Adipocyte (in vitro differentiated cells): ENCODE measurements around the gene NCMAP.

Experiments
- DNase-seq: peaks from one replicate; pipeline ENCODE4 v3.0.0-alpha.2; 2015; ENCODE audit warnings: low read depth
- H3K27me3 ChIP-seq: replicated peaks from 2 replicates; pipeline ENCODE4 v1.7.0; 2013; ENCODE audit warnings: mild to moderate bottlenecking, low read length, moderate library complexity; ENCODE audit not compliant: control insufficient read depth, insufficient read depth
- H3K36me3 ChIP-seq: 2 replicates; pipeline ENCODE4 v1.7.0; 2013; ENCODE audit warnings: low read length, mild to moderate bottlenecking, moderate library complexity; ENCODE audit not compliant: control insufficient read depth, insufficient read depth, severe bottlenecking
- H3K4me1 ChIP-seq: 2 replicates; pipeline ENCODE4 v1.7.0; 2013; ENCODE audit warnings: mild to moderate bottlenecking, low read length, moderate library complexity; ENCODE audit not compliant: control insufficient read depth, insufficient read depth
- H3K4me3 ChIP-seq: 2 replicates; pipeline ENCODE4 v1.7.0; 2013; ENCODE audit warnings: mild to moderate bottlenecking, low read length, moderate library complexity
- H3K9ac ChIP-seq: 2 replicates; pipeline ENCODE4 v1.7.0; 2013; ENCODE audit warnings: mild to moderate bottlenecking, low read length, moderate library complexity
- H3K9me3 ChIP-seq: 2 replicates; pipeline ENCODE4 v1.7.0; 2013; ENCODE audit warnings: mild to moderate bottlenecking, low read length, moderate library complexity; ENCODE audit not compliant: control insufficient read depth

Gene NCMAP

DNA sequence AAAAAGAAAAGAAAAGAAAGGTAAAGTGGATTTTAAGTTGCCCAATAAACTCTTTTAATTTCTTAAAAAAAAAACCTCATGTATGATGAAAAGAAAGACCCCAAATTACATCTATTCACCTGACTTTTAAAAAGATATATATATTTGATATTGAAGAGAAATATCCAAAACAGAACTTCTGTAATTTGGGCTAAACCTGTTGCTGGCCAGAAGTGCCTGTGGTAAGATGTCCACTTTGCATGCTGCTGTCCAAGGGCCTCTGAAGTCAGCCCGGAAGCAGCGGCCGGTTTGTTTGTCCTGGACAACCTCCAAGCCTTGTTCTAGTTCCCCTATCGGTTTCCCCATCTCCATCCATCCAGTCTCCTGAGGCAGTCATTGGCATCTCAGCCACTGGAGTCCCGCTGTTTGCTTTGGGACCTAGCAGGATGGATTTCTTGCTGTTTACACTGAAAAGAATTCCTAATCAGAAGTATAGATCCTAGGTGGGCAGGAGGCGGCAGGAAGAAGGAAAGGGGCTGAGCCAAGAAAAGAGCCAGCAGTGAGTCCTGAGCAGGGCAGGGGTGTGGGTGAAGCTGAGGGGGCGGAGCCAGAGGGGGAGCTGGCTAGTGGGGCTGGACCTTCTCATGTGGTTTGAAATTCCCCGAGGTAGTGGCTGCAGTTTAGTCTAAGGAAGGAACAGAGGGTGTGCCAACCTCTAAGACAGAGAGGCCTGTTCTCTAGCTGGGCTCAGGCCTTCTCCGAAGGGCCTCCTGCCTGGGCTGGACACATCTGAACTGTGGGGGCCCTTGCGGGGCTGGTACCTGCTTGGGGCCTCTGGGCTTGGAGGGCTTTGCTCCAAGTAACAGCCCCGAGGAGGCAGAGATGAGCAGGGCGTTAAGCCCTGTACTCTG is 3.3 kb downstream of the NCMAP start:
- H3K4me1 ChIP-seq = no peaks in the 10 kb centered on the region
- DNase-seq = peak; percentile 81
- H3K4me3 ChIP-seq = no peak overlapping the region

DNA sequence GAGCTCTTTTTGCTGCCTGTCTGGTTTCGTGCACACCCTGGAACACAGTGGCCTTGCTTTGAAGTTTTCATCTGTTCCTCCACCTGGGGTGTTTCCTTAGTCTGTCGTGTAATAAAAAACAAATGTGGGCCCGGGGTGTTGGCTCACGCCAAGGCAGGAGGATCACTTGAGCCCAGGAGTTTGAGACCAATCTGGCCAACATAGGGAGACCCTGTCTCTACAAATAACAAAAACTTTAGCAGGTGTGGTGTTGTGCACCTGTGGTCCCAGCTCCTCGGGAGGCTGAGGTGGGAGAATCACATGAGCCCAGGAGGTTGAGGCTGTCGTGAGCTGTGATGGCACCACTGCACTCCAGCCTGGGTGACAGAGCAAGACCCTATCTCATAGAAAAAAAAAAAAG is 4.5 kb downstream of the NCMAP start:
- H3K4me1 ChIP-seq = no peaks in the 10 kb centered on the region
- H3K4me3 ChIP-seq = no peak overlapping the region
- H3K9me3 ChIP-seq = no peaks in the 10 kb centered on the region
- no peak for DNase-seq
- peaks cover 56% of the 10 kb centered on the region for H3K27me3 ChIP-seq
- H3K9ac ChIP-seq = no peak overlapping the region
- no peaks in the 10 kb centered on the region for H3K36me3 ChIP-seq

More for the DNA sequence above, 3.3 kb downstream of the NCMAP start:
- no peaks in the 10 kb centered on the region for H3K9me3 ChIP-seq
- H3K36me3 ChIP-seq = no peaks in the 10 kb centered on the region
- peaks cover 62% of the 10 kb centered on the region for H3K27me3 ChIP-seq
- H3K9ac ChIP-seq = no peak overlapping the region

DNA sequence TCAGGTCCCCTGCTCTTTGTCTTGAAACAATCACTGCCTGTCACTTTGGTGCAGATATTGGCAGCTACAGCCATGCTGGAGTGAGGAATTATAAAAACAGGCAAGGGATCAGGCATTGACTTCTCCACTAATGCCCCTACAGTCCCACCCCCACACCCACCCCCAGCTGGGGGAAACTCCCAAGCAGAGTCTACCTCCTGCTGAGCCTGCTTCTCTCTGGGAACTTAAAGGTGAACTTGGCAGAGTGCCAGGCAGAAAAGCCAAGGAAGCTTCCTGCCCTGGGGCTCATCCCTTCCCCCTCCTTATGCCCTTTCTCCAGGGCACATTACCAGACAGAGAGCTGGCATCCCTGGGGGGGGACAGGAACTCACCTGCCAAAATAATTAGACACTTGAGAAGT is 6.7 kb downstream of the NCMAP start:
- Histone ChIP-seq H3K9ac (no peak overlapping the region), H3K4me1 (no peaks in the 10 kb centered on the region), H3K4me3 (no peak overlapping the region), H3K9me3 (no peaks in the 10 kb centered on the region), H3K36me3 (no peaks in the 10 kb centered on the region), H3K27me3 (peaks cover 43% of the 10 kb centered on the region)
- no peak for DNase-seq

DNA sequence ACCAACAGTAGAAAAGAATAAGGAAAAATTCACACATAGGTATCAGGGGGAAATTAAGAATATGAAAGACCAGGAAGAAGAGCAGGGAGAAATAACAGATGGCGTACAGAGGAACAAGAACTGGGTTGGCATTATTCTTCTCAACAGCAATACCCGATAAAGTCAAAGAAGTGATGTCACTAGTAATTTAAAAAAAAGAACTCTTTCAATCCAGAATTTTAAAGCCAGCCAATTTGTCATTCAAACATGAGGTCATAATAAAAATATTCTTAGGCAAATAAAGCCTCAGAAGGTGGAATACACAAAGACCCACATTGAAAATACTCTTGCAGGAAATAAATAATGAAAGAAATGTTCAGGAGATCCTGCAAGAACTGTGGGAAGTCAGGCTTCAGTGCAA is 8.8 kb downstream of the NCMAP start:
- H3K9ac ChIP-seq = no peak overlapping the region
- no peaks in the 10 kb centered on the region for H3K4me1 ChIP-seq
- no peak overlapping the region for H3K4me3 ChIP-seq
- peaks cover 43% of the 10 kb centered on the region for H3K27me3 ChIP-seq
- DNase-seq = no peak
- H3K36me3 ChIP-seq = no peaks in the 10 kb centered on the region
- no peaks in the 10 kb centered on the region for H3K9me3 ChIP-seq

DNA sequence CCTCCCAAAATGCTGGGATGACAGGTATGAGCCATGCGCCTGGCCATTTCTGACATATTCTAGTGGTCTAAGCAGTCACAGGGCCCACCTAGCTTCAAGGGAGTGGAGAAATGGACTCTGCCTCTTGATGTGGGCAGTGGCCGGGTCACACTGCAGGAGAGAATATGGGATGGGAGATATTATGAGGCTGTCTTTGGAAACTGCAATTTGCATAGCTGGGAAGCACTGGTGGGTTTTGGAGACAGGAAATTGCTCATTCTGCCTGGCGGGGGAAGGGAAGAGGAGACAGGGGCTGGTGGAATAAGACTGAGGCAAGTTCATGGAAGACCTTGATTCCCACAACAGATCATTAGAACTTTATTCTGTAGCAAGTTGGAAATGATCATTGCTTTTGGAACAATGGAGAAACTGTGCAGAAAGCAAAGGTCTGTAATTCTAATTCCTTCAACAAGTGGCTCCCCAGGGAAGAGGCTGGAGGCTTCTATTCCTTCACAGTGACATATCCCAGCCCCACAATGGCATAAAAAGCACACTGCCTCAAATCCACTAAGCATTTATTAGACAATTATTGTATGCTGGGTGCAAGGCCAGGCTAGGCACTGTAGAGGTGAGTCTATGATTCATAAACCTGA is 10.5 kb downstream of the NCMAP start:
- no peak overlapping the region for H3K4me3 ChIP-seq
- no peaks in the 10 kb centered on the region for H3K9me3 ChIP-seq
- H3K4me1 ChIP-seq = no peaks in the 10 kb centered on the region
- no peaks in the 10 kb centered on the region for H3K36me3 ChIP-seq
- no peak overlapping the region for H3K9ac ChIP-seq
- no peak for DNase-seq
- H3K27me3 ChIP-seq = peaks cover 32% of the 10 kb centered on the region

DNA sequence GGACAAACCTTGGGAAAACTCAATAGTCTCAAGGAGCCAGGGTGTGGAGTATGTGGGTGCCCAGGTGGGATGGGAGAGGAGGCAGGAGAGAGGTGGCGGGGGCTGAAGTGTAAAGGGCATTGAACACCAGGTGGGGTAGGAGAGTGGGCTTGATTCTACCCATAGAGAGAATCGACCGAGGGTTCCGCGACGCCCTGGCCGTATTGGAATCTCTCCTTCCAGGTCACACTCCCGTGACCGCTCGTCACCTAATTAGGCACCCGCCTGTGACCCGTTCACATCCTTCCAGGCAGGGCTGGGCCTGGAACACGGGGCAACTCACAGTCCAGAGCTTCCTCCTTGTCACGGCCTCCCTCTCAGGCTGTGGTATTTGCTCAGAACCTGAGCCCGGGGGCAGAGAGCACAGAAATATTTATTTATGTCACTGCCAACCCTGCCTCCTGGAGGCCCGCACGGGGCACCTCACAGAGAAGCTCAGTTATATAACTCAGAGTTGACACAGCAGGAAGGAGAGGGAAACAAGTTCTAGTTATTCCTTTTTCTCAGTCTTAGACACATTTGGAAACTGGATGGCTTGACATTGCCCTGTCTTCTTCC is 12.0 kb downstream of the NCMAP start:
- Histone ChIP-seq H3K9ac (no peak overlapping the region), H3K9me3 (no peaks in the 10 kb centered on the region), H3K4me3 (no peak overlapping the region), H3K27me3 (peaks cover 21% of the 10 kb centered on the region), H3K4me1 (no peaks in the 10 kb centered on the region), H3K36me3 (no peaks in the 10 kb centered on the region)
- DNase-seq = peak; percentile 49

DNA sequence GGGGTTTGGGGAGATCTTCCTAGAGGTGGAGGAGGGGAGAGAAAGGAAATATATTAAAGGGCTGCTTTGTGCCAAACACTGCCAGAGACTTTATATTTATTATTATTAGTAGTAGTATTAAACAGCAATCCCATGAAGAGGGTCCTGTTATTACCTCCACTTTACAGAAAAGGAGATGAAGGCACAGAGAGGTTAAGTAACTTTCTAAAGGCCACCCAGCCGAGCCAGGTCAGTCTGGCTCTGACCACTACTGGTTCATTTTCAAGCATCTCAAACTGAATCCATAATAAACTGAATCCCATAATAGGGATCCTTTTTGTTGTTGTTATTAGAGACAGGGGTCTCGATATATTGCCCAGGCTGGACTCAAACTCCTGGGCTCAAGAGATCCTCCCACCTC is 12.6 kb downstream of the NCMAP start:
- Histone ChIP-seq H3K27me3 (peaks cover 17% of the 10 kb centered on the region), H3K36me3 (no peaks in the 10 kb centered on the region), H3K4me1 (no peaks in the 10 kb centered on the region), H3K4me3 (no peak overlapping the region), H3K9me3 (no peaks in the 10 kb centered on the region), H3K9ac (no peak overlapping the region)
- no peak for DNase-seq

DNA sequence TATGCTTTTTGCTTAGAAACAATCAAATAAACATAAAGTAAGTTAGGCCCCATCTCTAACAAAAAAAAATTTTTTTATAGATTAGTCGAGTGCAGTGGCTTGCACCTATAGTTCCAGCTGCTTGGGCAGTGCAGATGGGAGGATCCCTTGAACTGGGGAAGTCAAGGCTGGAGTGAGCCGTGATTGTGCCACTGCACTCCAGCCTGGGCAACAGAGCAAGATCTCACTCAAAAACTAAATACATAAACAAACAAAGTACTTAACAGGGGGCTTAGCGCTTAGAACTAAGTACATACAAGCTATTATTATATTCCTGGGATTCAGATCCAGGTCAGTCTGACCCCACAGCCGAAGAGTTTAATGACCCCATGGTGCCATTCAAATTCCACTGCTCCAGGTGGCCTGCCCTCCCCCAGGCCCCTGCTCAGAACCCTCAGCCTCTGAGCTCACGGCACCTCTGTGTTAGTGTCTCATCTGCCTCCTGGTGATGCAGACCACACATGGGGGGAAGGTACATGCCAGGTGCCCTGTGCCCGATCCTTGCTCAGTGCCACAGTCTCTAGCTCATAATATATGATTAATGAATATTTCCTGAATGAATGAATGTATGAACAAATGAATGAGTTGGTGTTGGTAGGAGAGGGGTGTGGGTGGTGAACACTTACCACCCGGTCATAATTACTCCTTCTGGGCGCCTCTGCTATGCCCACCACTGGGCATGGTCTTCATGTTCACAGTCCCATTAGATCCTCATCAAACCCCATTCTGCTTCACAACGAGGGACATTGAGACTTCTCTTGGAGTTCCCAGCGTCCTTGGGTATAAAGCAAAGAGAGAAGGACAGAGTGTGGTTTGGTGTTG is 14.6 kb downstream of the NCMAP start:
- Histone ChIP-seq H3K9me3 (no peaks in the 10 kb centered on the region), H3K27me3 (peaks cover 20% of the 10 kb centered on the region), H3K4me3 (no peak overlapping the region), H3K36me3 (no peaks in the 10 kb centered on the region), H3K4me1 (no peaks in the 10 kb centered on the region), H3K9ac (no peak overlapping the region)
- no peak for DNase-seq

DNA sequence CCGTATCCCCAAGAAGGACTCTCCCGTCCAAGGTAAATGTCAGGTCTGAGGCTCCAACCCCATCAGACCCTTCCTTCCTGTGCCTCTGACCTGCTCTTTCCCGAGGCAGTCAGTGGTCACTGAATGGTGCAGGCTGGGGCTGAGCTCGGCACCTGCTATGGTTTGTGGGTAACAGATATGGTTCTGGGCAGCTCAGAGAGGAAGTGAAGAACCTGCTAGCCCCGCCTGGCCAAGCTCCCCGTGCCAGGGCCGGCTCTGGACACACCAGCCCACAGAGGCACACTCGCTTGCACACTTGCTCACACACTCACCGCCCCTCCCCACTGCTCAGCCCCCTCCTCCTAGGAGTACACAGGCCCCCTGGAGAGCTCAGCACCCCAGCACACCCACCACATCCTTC is 16.4 kb downstream of the NCMAP start:
- H3K9ac ChIP-seq = no peak overlapping the region

DNA sequence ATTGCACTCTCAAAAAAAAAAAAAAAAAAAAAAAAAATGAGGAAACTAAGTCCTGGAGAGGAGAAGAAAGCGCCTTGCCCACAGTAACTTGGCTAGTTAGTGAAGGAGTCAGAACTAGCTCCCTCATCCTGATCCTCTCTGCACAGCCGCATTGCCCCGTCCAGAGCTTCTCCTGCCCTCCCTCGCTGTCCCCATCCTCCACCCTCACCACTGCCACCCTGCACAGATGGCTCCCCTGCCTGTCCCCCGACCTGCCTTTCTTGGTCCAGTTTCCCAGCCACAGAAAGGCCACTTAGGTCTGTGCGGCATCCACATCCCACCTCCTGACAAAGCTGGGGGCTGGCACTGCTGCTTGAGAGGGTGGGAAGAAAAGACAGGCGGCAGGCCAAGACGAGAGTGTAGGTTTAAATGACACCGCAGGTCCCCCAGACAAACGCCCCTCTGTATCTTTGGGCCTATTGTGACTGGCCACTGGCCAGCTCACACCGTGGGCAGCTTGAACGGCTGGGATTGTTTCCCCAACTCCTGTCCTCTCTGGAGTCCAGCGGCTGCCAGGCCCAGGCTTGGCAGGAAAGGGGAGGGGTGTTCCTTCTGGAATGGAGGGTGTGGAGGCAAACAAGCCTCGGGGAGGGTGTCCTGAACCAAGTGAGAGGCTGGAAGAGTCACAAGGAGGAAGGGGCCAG is 20.2 kb downstream of the NCMAP start:
- Histone ChIP-seq H3K36me3 (no peaks in the 10 kb centered on the region), H3K9ac (no peak overlapping the region), H3K27me3 (peaks cover 30% of the 10 kb centered on the region), H3K4me1 (no peaks in the 10 kb centered on the region), H3K4me3 (no peak overlapping the region), H3K9me3 (peaks cover 10% of the 10 kb centered on the region)
- no peak for DNase-seq

More for the DNA sequence above, 16.4 kb downstream of the NCMAP start:
- no peak overlapping the region for H3K4me3 ChIP-seq
- no peak for DNase-seq
- no peaks in the 10 kb centered on the region for H3K9me3 ChIP-seq
- no peaks in the 10 kb centered on the region for H3K36me3 ChIP-seq
- no peaks in the 10 kb centered on the region for H3K4me1 ChIP-seq
- H3K27me3 ChIP-seq = peaks cover 23% of the 10 kb centered on the region
